Kidney glomerular epithelial cell (primary cell): ENCODE data around the gene ASB13.

Experiments
- DNase-seq: peaks from one replicate; lab custom pipeline; 2025; lab: John Stamatoyannopoulos, UW

Gene ASB13

DNA sequence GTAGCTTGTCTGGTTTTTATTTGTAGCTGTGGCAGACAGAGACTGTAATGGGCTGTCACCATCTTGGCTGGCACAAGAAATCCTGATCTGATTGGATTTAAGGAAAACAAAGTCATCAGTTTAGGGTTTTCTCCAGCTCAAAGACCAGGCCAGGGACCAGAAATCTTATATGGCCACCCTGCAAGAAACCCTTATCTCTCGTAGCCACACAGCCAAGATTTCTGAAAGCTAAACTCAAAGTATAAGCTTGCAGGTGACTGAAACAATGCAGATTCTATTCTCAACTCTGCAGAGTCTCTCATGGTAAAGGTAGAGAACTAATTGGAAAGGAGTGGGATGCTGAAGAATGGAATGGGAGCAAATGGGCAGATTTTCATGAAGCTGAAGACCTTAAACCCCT, 3.2 kb upstream of the ASB13 start:
- no peak for DNase-seq

- DNase-seq = no peak
Measured at GRCh38 chr10:5668429-5668828, 2.0 kb upstream of the ASB13 start.

- no peak for DNase-seq
Measured at GRCh38 chr10:5666841-5667630, 641 bp upstream of the ASB13 start.

GRCh38 chr10:5665373-5666007, 905 bp downstream of the ASB13 start:
- no peak for DNase-seq

DNA sequence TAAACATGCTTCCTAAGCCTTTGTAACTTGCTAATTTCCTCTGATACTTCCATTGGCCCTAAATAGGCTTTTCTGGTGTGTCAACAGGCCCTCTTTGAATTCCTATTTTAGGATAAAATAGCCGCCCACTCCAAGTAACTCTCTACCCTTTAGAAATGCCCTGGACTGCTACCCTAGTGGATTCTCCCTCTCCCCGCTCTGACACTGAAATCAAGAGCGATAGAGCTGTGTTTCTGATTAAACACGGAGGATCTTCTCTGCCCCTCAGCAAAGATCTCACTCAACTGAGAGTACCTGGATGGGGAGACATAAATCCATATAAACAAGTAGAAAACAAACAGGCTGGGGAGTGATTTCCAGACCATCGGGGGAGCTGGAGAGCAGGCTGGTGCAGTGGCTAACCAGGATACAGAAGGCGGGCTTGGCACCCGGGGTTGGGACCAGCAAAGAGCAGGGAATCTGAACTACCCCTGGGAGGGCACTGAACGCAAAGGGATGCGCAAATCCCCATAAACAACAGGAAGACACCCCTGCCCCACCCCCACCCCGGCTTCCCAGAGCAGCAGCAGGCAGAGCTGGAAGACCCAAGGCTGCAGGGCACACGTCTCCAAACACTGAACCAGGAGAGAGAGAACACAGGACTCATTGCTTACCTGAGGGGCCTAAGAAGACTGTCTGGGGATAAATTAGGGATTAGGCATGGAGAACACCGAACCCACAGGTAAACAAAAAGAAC, 2.5 kb downstream of the ASB13 start:
- DNase-seq = no peak

GRCh38 chr10:5662708-5663579, 3.5 kb downstream of the ASB13 start:
- DNase-seq = no peak

- no peak for DNase-seq
Measured at GRCh38 chr10:5661043-5661442, 5.4 kb downstream of the ASB13 start.

- DNase-seq = peak; percentile 32
Measured at GRCh38 chr10:5659702-5660528, 6.5 kb downstream of the ASB13 start.

GRCh38 chr10:5658871-5659618, 7.3 kb downstream of the ASB13 start:
- DNase-seq = no peak

GRCh38 chr10:5656737-5657579, 9.4 kb downstream of the ASB13 start:
- no peak for DNase-seq

- DNase-seq = no peak
Measured at GRCh38 chr10:5655121-5655520, 11.3 kb downstream of the ASB13 start.

DNA sequence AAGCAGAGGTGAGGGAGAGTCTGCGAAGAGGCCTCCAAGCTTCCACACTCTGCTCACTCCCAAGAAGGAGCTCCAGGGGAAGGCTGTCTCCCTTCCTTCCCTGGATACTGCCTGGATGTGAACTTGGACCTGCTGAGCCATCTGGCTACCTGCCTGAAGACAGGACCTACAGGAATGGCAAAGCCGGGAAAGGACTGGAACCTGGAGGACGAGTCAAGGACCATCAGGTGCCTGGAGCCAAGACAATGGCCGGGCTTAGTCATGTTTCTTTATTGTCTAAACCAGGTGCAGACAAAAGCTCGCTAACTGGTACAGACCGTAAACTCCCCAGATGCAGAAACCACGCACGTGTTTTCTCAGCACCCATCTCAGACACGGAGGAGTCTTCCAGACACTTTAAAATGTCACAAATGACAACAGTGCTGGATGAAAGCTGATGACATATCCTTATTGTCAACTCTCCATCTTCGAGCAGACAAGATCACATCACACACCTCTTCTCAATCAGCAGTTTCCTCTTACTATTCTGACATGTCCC, 12.1 kb downstream of the ASB13 start:
- DNase-seq = no peak

GRCh38 chr10:5652746-5653145, 13.6 kb downstream of the ASB13 start:
- DNase-seq = no peak

- DNase-seq = no peak
Measured at GRCh38 chr10:5651388-5651764, 15.0 kb downstream of the ASB13 start.

GRCh38 chr10:5650664-5651387, 15.6 kb downstream of the ASB13 start:
- DNase-seq = no peak

GRCh38 chr10:5649746-5650145, 16.6 kb downstream of the ASB13 start:
- no peak for DNase-seq

DNA sequence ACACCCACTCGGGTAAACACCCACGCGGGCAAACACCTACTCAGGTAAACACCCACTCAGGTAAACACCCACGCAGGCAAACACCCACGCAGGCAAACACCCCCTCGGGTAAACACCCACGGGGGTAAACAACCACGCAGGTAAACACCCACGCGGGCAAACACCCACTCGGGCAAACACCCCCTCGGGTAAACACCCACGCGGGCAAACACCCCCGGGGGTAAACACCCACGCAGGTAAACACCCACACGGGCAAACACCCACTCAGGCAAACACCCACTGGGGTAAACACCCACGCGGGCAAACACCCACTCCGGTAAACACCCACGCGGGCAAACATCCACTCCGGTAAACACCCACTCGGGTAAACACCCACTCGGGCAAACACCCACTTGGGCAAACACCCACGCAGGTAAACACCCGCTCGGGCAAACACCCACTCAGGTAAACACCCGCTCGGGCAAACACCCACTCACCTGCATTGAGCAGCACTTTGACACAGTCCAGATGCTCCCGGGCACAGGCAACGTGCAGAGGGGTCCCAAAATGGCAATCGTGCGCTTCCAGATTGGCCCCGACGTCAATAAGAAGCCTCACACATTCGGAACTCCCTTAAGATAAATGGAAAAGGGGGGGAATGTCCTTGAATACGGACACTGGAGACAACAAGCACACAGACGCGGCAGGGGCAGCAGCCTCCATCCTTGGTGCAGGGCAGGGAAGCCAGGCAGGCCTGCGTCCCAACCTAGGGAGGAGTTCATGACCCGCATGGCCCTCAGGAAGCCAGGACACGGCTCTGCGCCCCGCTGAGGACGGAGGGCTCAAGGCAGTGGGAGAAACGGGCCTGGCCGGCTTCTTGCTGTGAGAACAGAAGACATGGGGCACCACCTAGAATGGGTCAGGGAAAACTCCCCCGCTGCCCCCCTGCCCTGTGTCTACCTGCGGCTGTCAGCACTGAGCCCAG, 17.6 kb downstream of the ASB13 start:
- DNase-seq = no peak
